IPS-18a (cell line): ENCODE measurements around the gene CUL1.

ENCODE experiments used
- H3K27ac ChIP-seq: one replicate; pipeline ENCODE4 v1.5.1; 2013; ENCODE audit warnings: low read length
- H3K27me3 ChIP-seq: one replicate; pipeline ENCODE4 v1.6.1; 2013; ENCODE audit warnings: mild to moderate bottlenecking, low read length; ENCODE audit not compliant: control insufficient read depth, insufficient read depth
- H3K36me3 ChIP-seq: one replicate; pipeline ENCODE4 v1.6.1; 2013; ENCODE audit warnings: low read depth, low read length; ENCODE audit not compliant: control insufficient read depth
- H3K4me1 ChIP-seq: one replicate; pipeline ENCODE4 v1.6.1; 2013; ENCODE audit warnings: low read depth, low read length; ENCODE audit not compliant: control insufficient read depth
- H3K4me3 ChIP-seq: one replicate; pipeline ENCODE4 v1.5.1; 2013; ENCODE audit warnings: low read length
- H3K9ac ChIP-seq: one replicate; pipeline ENCODE4 v1.6.1; 2013; ENCODE audit warnings: mild to moderate bottlenecking, low read length, moderate library complexity
- H3K9me3 ChIP-seq: one replicate; pipeline ENCODE4 v1.6.1; 2013; ENCODE audit warnings: low read depth, low read length; ENCODE audit not compliant: control insufficient read depth

Gene CUL1

GRCh38 chr7:148800677-148801076 lies 102.0 kb downstream of the CUL1 start:
- H3K27me3 ChIP-seq = no peaks in the 10 kb centered on the region
- peaks cover 10% of the 10 kb centered on the region for H3K4me1 ChIP-seq
- H3K9ac ChIP-seq = no peak overlapping the region
- peaks cover 51% of the 10 kb centered on the region for H3K36me3 ChIP-seq
- no peak overlapping the region for H3K4me3 ChIP-seq
- no peak overlapping the region for H3K27ac ChIP-seq
- no peaks in the 10 kb centered on the region for H3K9me3 ChIP-seq

- no peak overlapping the region for H3K9ac ChIP-seq
- no peaks in the 10 kb centered on the region for H3K9me3 ChIP-seq
- peaks cover 10% of the 10 kb centered on the region for H3K4me1 ChIP-seq
- H3K27ac ChIP-seq = no peak overlapping the region
- peaks cover 54% of the 10 kb centered on the region for H3K36me3 ChIP-seq
- H3K27me3 ChIP-seq = no peaks in the 10 kb centered on the region
- no peak overlapping the region for H3K4me3 ChIP-seq
These were observed 103.4 kb downstream of the CUL1 start for GRCh38 chr7:148802101-148802493.

- Histone ChIP-seq H3K36me3 (peaks cover 54% of the 10 kb centered on the region), H3K9me3 (no peaks in the 10 kb centered on the region), H3K4me3 (no peak overlapping the region), H3K27ac (no peak overlapping the region), H3K4me1 (peaks cover 10% of the 10 kb centered on the region), H3K27me3 (no peaks in the 10 kb centered on the region), H3K9ac (no peak overlapping the region)
These were observed 104.4 kb downstream of the CUL1 start for GRCh38 chr7:148803094-148803493.

- peaks cover 10% of the 10 kb centered on the region for H3K4me1 ChIP-seq
- H3K9me3 ChIP-seq = no peaks in the 10 kb centered on the region
- peaks cover 52% of the 10 kb centered on the region for H3K36me3 ChIP-seq
- no peak overlapping the region for H3K4me3 ChIP-seq
- H3K27me3 ChIP-seq = no peaks in the 10 kb centered on the region
- H3K27ac ChIP-seq = no peak overlapping the region
- no peak overlapping the region for H3K9ac ChIP-seq
These were observed 105.9 kb downstream of the CUL1 start for GRCh38 chr7:148804343-148805235.

- Histone ChIP-seq H3K36me3 (peaks cover 52% of the 10 kb centered on the region), H3K27me3 (no peaks in the 10 kb centered on the region), H3K9ac (no peak overlapping the region), H3K27ac (no peak overlapping the region), H3K4me3 (no peak overlapping the region), H3K9me3 (no peaks in the 10 kb centered on the region), H3K4me1 (no peaks in the 10 kb centered on the region)
These were observed 107.5 kb downstream of the CUL1 start for GRCh38 chr7:148806187-148806586.

- Histone ChIP-seq H3K4me1 (no peaks in the 10 kb centered on the region), H3K9me3 (no peaks in the 10 kb centered on the region), H3K27me3 (no peaks in the 10 kb centered on the region), H3K27ac (no peak overlapping the region), H3K36me3 (peaks cover 61% of the 10 kb centered on the region), H3K9ac (no peak overlapping the region), H3K4me3 (no peak overlapping the region)
These were observed 108.7 kb downstream of the CUL1 start for GRCh38 chr7:148807436-148807835.

- Histone ChIP-seq H3K9me3 (no peaks in the 10 kb centered on the region), H3K4me3 (no peak overlapping the region), H3K36me3 (peaks cover 82% of the 10 kb centered on the region), H3K27me3 (no peaks in the 10 kb centered on the region), H3K4me1 (no peaks in the 10 kb centered on the region), H3K27ac (no peak overlapping the region), H3K9ac (no peak overlapping the region)
These were observed 111.2 kb downstream of the CUL1 start for GRCh38 chr7:148809856-148810255.

GRCh38 chr7:148811892-148812291 lies 113.2 kb downstream of the CUL1 start:
- H3K4me1 ChIP-seq = no peaks in the 10 kb centered on the region
- no peak overlapping the region for H3K4me3 ChIP-seq
- no peak overlapping the region for H3K27ac ChIP-seq
- H3K36me3 ChIP-seq = peaks cover 92% of the 10 kb centered on the region
- H3K9ac ChIP-seq = no peak overlapping the region
- no peaks in the 10 kb centered on the region for H3K27me3 ChIP-seq
- H3K9me3 ChIP-seq = no peaks in the 10 kb centered on the region

GRCh38 chr7:148813890-148814289 lies 115.2 kb downstream of the CUL1 start:
- H3K4me3 ChIP-seq = no peak overlapping the region
- no peak overlapping the region for H3K27ac ChIP-seq
- no peak overlapping the region for H3K9ac ChIP-seq
- no peaks in the 10 kb centered on the region for H3K4me1 ChIP-seq
- H3K27me3 ChIP-seq = no peaks in the 10 kb centered on the region
- peaks cover 90% of the 10 kb centered on the region for H3K36me3 ChIP-seq
- H3K9me3 ChIP-seq = no peaks in the 10 kb centered on the region

GRCh38 chr7:148814922-148815559 lies 116.3 kb downstream of the CUL1 start:
- Histone ChIP-seq H3K27ac (no peak overlapping the region), H3K9me3 (no peaks in the 10 kb centered on the region), H3K4me1 (no peaks in the 10 kb centered on the region), H3K36me3 (peaks cover 92% of the 10 kb centered on the region), H3K4me3 (no peak overlapping the region), H3K27me3 (no peaks in the 10 kb centered on the region), H3K9ac (no peak overlapping the region)

- Histone ChIP-seq H3K9me3 (no peaks in the 10 kb centered on the region), H3K9ac (no peak overlapping the region), H3K27me3 (no peaks in the 10 kb centered on the region), H3K4me1 (no peaks in the 10 kb centered on the region), H3K4me3 (no peak overlapping the region), H3K36me3 (peaks cover 88% of the 10 kb centered on the region), H3K27ac (no peak overlapping the region)
These were observed 116.9 kb downstream of the CUL1 start for GRCh38 chr7:148815612-148816011.
